Type B pancreatic cell (in vitro differentiated cells): ENCODE results near the gene POU2F3. TPM values are rescaled to one million over a fixed set of nuclear protein-coding genes. Genes with fewer than 3 reads are reported as not detected.

ENCODE experiments used
- DNase-seq: peaks from one replicate; pipeline ENCODE4 v3.0.0; 2021; ENCODE audit warnings: mixed read lengths; ENCODE audit not compliant: unreplicated experiment; ENCODE audit errors: extremely low spot score
- H3K27ac Mint-ChIP-seq: 2 replicates; pipeline ENCODE4 v1.8.0; 2021; ENCODE audit warnings: mild to moderate bottlenecking, mixed read lengths
- H3K27me3 Mint-ChIP-seq: 2 replicates; pipeline ENCODE4 v1.8.0; 2021; ENCODE audit warnings: mixed read lengths
- H3K36me3 Mint-ChIP-seq: 2 replicates; pipeline ENCODE4 v1.8.0; 2021; ENCODE audit warnings: mixed read lengths
- H3K4me1 Mint-ChIP-seq: one replicate; pipeline ENCODE4 v1.8.0; 2021; ENCODE audit warnings: mixed read lengths; ENCODE audit not compliant: unreplicated experiment
- H3K4me3 Mint-ChIP-seq: 2 replicates; pipeline ENCODE4 v1.8.0; 2021; ENCODE audit warnings: mild to moderate bottlenecking, mixed read lengths
- H3K9me3 Mint-ChIP-seq: 2 replicates; pipeline ENCODE4 v1.8.0; 2021; ENCODE audit warnings: mixed read lengths
- CTCF ChIP-seq: fragments of 200-600 bp; sonication (generic); conservative IDR thresholded peaks from 2 replicates; pipeline ENCODE4 v1.5.0; 2021; ENCODE audit warnings: antibody characterized with exemption, mild to moderate bottlenecking
- total RNA-seq: library from RNA; stranded (reverse); gene quantifications from 2 replicates; pipeline ENCODE4 v1.2.1, GENCODE V29; 2021; ENCODE audit warnings: low replicate concordance

POU2F3 gene
- total RNA-seq, 1 donor from 2014 or later = 1.4 TPM

- peaks cover 5% of the 10 kb centered on the region for H3K27me3 Mint-ChIP-seq
- no peak for TF ChIP-seq CTCF
- H3K36me3 Mint-ChIP-seq = peaks cover 4% of the 10 kb centered on the region
- no peaks in the 10 kb centered on the region for H3K9me3 Mint-ChIP-seq
- DNase-seq = no peak
- peaks cover 53% of the 10 kb centered on the region for H3K4me1 Mint-ChIP-seq
- no peak overlapping the region for H3K4me3 Mint-ChIP-seq
- H3K27ac Mint-ChIP-seq = peak overlapping the region; percentile 51
Measured at GRCh38 chr11:120220747-120221037, 19.2 kb upstream of the POU2F3 start.

- H3K27me3 Mint-ChIP-seq = peaks cover 3% of the 10 kb centered on the region
- no peak for TF ChIP-seq CTCF
- peak overlapping the region; percentile 51 for H3K27ac Mint-ChIP-seq
- no peak overlapping the region for H3K4me3 Mint-ChIP-seq
- peaks cover 8% of the 10 kb centered on the region for H3K36me3 Mint-ChIP-seq
- H3K4me1 Mint-ChIP-seq = peaks cover 54% of the 10 kb centered on the region
- no peaks in the 10 kb centered on the region for H3K9me3 Mint-ChIP-seq
- DNase-seq = no peak
Measured at GRCh38 chr11:120221115-120221752, 18.7 kb upstream of the POU2F3 start.

- DNase-seq = no peak
- no peak overlapping the region for H3K4me3 Mint-ChIP-seq
- TF ChIP-seq CTCF = no peak
- peaks cover 3% of the 10 kb centered on the region for H3K27me3 Mint-ChIP-seq
- peaks cover 50% of the 10 kb centered on the region for H3K4me1 Mint-ChIP-seq
- no peak overlapping the region for H3K27ac Mint-ChIP-seq
- H3K36me3 Mint-ChIP-seq = peaks cover 8% of the 10 kb centered on the region
- H3K9me3 Mint-ChIP-seq = no peaks in the 10 kb centered on the region
Measured at GRCh38 chr11:120222916-120223315, 17.0 kb upstream of the POU2F3 start.

- Mint-ChIP-seq H3K4me1 (peaks cover 43% of the 10 kb centered on the region), H3K9me3 (no peaks in the 10 kb centered on the region), H3K4me3 (no peak overlapping the region), H3K27ac (no peak overlapping the region), H3K27me3 (peaks cover 1% of the 10 kb centered on the region), H3K36me3 (peaks cover 8% of the 10 kb centered on the region)
- no peak for TF ChIP-seq CTCF
- no peak for DNase-seq
Measured at GRCh38 chr11:120223793-120224192, 16.1 kb upstream of the POU2F3 start.

- Mint-ChIP-seq H3K9me3 (no peaks in the 10 kb centered on the region), H3K36me3 (peaks cover 8% of the 10 kb centered on the region), H3K27ac (no peak overlapping the region), H3K4me1 (peaks cover 42% of the 10 kb centered on the region), H3K27me3 (no peaks in the 10 kb centered on the region), H3K4me3 (no peak overlapping the region)
- DNase-seq = no peak
- TF ChIP-seq CTCF = no peak
Measured at GRCh38 chr11:120224361-120224760, 15.6 kb upstream of the POU2F3 start.
